ENCODE results near the gene SLC39A11. TPM values are rescaled to one million over a fixed set of nuclear protein-coding genes. Genes with fewer than 3 reads are reported as not detected.

SLC39A11 gene
- total and polyA plus RNA-seq, 4 donors: 9.3 to 49.3 (median 24.7) TPM

GRCh38 chr17:72870367-72870985 is 222.0 kb downstream of the SLC39A11 start:
- 96% methylated on average over 6 of the region's 6 CpGs for WGBS, 2 donors
- TF ChIP-seq, protein P1, sequence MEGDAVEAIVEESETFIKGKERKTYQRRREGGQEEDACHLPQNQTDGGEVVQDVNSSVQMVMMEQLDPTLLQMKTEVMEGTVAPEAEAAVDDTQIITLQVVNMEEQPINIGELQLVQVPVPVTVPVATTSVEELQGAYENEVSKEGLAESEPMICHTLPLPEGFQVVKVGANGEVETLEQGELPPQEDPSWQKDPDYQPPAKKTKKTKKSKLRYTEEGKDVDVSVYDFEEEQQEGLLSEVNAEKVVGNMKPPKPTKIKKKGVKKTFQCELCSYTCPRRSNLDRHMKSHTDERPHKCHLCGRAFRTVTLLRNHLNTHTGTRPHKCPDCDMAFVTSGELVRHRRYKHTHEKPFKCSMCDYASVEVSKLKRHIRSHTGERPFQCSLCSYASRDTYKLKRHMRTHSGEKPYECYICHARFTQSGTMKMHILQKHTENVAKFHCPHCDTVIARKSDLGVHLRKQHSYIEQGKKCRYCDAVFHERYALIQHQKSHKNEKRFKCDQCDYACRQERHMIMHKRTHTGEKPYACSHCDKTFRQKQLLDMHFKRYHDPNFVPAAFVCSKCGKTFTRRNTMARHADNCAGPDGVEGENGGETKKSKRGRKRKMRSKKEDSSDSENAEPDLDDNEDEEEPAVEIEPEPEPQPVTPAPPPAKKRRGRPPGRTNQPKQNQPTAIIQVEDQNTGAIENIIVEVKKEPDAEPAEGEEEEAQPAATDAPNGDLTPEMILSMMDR (IDR thresholded peaks at IDR 0.05; ENCODE audit: control extremely low read depth, extremely low read depth): no peak
- peaks cover 0 to 3% (median 0%) of the 10 kb centered on the region in 4 donors for H3K9me3 ChIP-seq (ENCODE audit: control insufficient read depth in 4 of 4, insufficient read depth in 3 of 4, low read length in 3 of 4)
- no peaks in the 10 kb centered on the region for H3K27me3 ChIP-seq (ENCODE audit: control insufficient read depth in 3 of 3, insufficient read depth in 3 of 3, low read length in 2 of 3)
- H3K9ac ChIP-seq (ENCODE audit: insufficient read depth in 1 of 2, low read length in 2 of 2): no peak overlapping the region
- H3K36me3 ChIP-seq (ENCODE audit: control insufficient read depth in 4 of 4, insufficient read depth in 4 of 4, low read length in 4 of 4): peaks cover 0 to 1% (median 0%) of the 10 kb centered on the region in 4 donors
- no peak for DNase-seq
- H3K27ac ChIP-seq (ENCODE audit: low read depth in 1 of 2, low read length in 1 of 2): no peak overlapping the region
- no peak overlapping the region for H3K4me3 ChIP-seq
- ATAC-seq (ENCODE audit: insufficient read depth, low FRiP score): no peak
- H3K4me1 ChIP-seq (ENCODE audit: control insufficient read depth in 5 of 5, insufficient read depth in 5 of 5, low read length in 5 of 5): no peaks in the 10 kb centered on the region

DNA sequence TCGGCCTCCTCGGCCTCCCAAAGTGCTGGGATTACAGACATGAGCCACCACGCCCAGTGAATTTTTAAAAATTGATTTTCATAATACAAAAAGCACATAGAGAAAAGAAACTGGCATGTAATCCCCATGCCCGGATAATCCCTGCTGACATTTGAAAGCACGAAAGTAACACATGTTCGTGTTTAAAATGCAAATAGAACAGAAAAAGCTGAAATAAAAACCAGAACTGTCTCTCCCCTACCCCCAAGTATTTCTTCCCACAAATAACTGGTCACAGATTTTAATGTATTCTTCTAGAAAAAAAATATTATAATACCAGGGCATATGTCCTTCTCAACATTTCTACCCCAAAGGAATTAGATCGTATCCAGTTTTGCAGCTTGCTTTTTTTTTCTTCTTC is 222.9 kb downstream of the SLC39A11 start:
- Histone ChIP-seq H3K27ac (ENCODE audit: low read depth in 1 of 2, low read length in 1 of 2) (no peak overlapping the region), H3K4me1 (ENCODE audit: control insufficient read depth in 5 of 5, insufficient read depth in 5 of 5, low read length in 5 of 5) (no peaks in the 10 kb centered on the region), H3K9ac (ENCODE audit: insufficient read depth in 1 of 2, low read length in 2 of 2) (no peak overlapping the region), H3K4me3 (no peak overlapping the region), H3K9me3 (ENCODE audit: control insufficient read depth in 4 of 4, insufficient read depth in 3 of 4, low read length in 3 of 4) (peaks cover 0 to 3% (median 0%) of the 10 kb centered on the region in 4 donors), H3K27me3 (ENCODE audit: control insufficient read depth in 3 of 3, insufficient read depth in 3 of 3, low read length in 2 of 3) (no peaks in the 10 kb centered on the region), H3K36me3 (ENCODE audit: control insufficient read depth in 4 of 4, insufficient read depth in 4 of 4, low read length in 4 of 4) (peaks cover 0 to 1% (median 0%) of the 10 kb centered on the region in 4 donors)
- no peak for DNase-seq
- whole genome bisulfite sequencing, 2 donors: 96 to 97% methylated on average over 7 of the region's 7 CpGs
- no peak for ATAC-seq (ENCODE audit: insufficient read depth, low FRiP score)
- TF ChIP-seq, protein P1 (IDR thresholded peaks at IDR 0.05; ENCODE audit: control extremely low read depth, extremely low read depth): no peak

- 95 to 97% methylated on average over 8 of the region's 8 CpGs for WGBS, 2 donors
- H3K9me3 ChIP-seq (ENCODE audit: control insufficient read depth in 4 of 4, insufficient read depth in 3 of 4, low read length in 3 of 4): peaks cover 0 to 3% (median 0%) of the 10 kb centered on the region in 4 donors
- TF ChIP-seq, protein P1 (IDR thresholded peaks at IDR 0.05; ENCODE audit: control extremely low read depth, extremely low read depth): no peak
- H3K9ac ChIP-seq (ENCODE audit: insufficient read depth in 1 of 2, low read length in 2 of 2): no peak overlapping the region
- no peaks in the 10 kb centered on the region for H3K4me1 ChIP-seq (ENCODE audit: control insufficient read depth in 5 of 5, insufficient read depth in 5 of 5, low read length in 5 of 5)
- no peak overlapping the region for H3K4me3 ChIP-seq
- H3K27ac ChIP-seq (ENCODE audit: low read depth in 1 of 2, low read length in 1 of 2): no peak overlapping the region
- peaks cover 0 to 2% (median 0%) of the 10 kb centered on the region in 4 donors for H3K36me3 ChIP-seq (ENCODE audit: control insufficient read depth in 4 of 4, insufficient read depth in 4 of 4, low read length in 4 of 4)
- DNase-seq (no peak), ATAC-seq (ENCODE audit: insufficient read depth, low FRiP score) (no peak)
- no peaks in the 10 kb centered on the region for H3K27me3 ChIP-seq (ENCODE audit: control insufficient read depth in 3 of 3, insufficient read depth in 3 of 3, low read length in 2 of 3)
These were observed 226.5 kb downstream of the SLC39A11 start for GRCh38 chr17:72865954-72866353.

All from lung (tissue), 12 donors.